Gastrocnemius medialis (tissue), 4 donors: ENCODE data around the gene IL20. TPM values are rescaled to one million over a fixed set of nuclear protein-coding genes. Genes with fewer than 3 reads are reported as not detected.

ENCODE experiments used
- ATAC-seq, 2 donors: fragments of 150-250 bp; one replicate each; pipeline ENCODE4 v1.9.1; 2016
- DNase-seq, 2 donors: peaks; one replicate each; pipeline ENCODE4 v3.0.0-alpha.2; 2019
- H3K27ac ChIP-seq, 4 donors: fragments of 200-600 bp; sonication (generic); 1 replicate in 1 of 4; 2 replicates in 3 of 4; pipeline ENCODE4 v1.5.1; 2016 to 2018; ENCODE audit warnings: mild to moderate bottlenecking in 2 of 4, moderate library complexity in 1 of 4
- H3K27me3 ChIP-seq, 3 donors: fragments of 200-600 bp; sonication (generic) in 2 of 3; 1 replicate in 1 of 3; 2 replicates in 2 of 3; pipeline versions ENCODE4 v1.5.1 to v1.6.0; 2016 to 2019; ENCODE audit warnings: mild to moderate bottlenecking in 1 of 3, moderate library complexity in 1 of 3
- H3K36me3 ChIP-seq, 2 donors: fragments of 200-600 bp; sonication (generic) in 1 of 2; one replicate each; pipeline ENCODE4 v1.5.1; 2017 to 2018
- H3K4me1 ChIP-seq, 2 donors: fragments of 200-600 bp; sonication (generic) in 1 of 2; one replicate each; pipeline ENCODE4 v1.5.1; 2016 to 2017; ENCODE audit warnings: mild to moderate bottlenecking in 2 of 2
- H3K4me3 ChIP-seq, 4 donors: fragments of 200-600 bp; sonication (generic) in 3 of 4; 1 replicate in 1 of 4; 2 replicates in 3 of 4; pipeline ENCODE4 v1.5.1; 2016 to 2019; ENCODE audit warnings: mild to moderate bottlenecking in 2 of 4
- H3K9me3 ChIP-seq, 3 donors: fragments of 200-600 bp; sonication (generic) in 2 of 3; 1 replicate in 1 of 3; 2 replicates in 2 of 3; pipeline ENCODE4 v1.5.1; 2016 to 2019
- CTCF ChIP-seq, 5 experiments: fragments of 450-650 bp in 3 of 5; fragments of 200-600 bp in 2 of 5; sonication (generic) in 2 of 5; IDR thresholded peaks in 4 of 5; conservative IDR thresholded peaks in 1 of 5; 1 replicate in 4 of 5; 2 replicates in 1 of 5; pipeline ENCODE4 v1.5.1; 2016 to 2019; ENCODE audit warnings: antibody characterized with exemption in 5 of 5, mild to moderate bottlenecking in 3 of 5, moderate library complexity in 3 of 5
- POLR2A ChIP-seq, 2 donors: fragments of 450-650 bp; IDR thresholded peaks; one replicate each; pipeline ENCODE4 v1.6.1; 2017; ENCODE audit warnings: antibody characterized with exemption in 2 of 2, mild to moderate bottlenecking in 2 of 2, moderate library complexity in 2 of 2
- in situ Hi-C, 4 donors: fragments of 200-750 bp; cut with MboI; loops; one replicate each; pipeline versions ENCODE4 v1.15.0 to v1.8.0; 2017; ENCODE audit warnings: low sequenced_read_pairs in 4 of 4
- intact Hi-C: fragments of 100-400 bp; cut with DNase I; formaldehyde crosslinking; loops from one replicate; pipeline ENCODE4 v1.15.1; 2023; ENCODE audit warnings: low total_unique reads
- total RNA-seq, 4 donors: library from RNA; depleted of rRNA; stranded (reverse); fragments of >200 nt; gene quantifications; one replicate each; pipeline versions ENCODE4 v1.1.0 to v1.2.3, GENCODE V29; 2016

IL20 gene
- total RNA-seq, 4 donors from 2014 or later = not detected

- in situ Hi-C loops (no loop called here), intact Hi-C loops (no loop called here)
- DNase-seq (no peak), ATAC-seq (no peak)
- H3K4me1 ChIP-seq = no peaks in the 10 kb centered on the region
- H3K27ac ChIP-seq = no peak overlapping the region
- peaks cover 0 to 5% (median 0%) of the 10 kb centered on the region in 3 donors for H3K27me3 ChIP-seq
- TF ChIP-seq CTCF (IDR thresholded peaks at IDR 0.05 in 4 of 5, conservative IDR thresholded peaks at IDR 0.05 in 1 of 5) = no peak
- TF ChIP-seq POLR2A (IDR thresholded peaks at IDR 0.05) = no peak
- no peaks in the 10 kb centered on the region for H3K9me3 ChIP-seq
- H3K36me3 ChIP-seq = no peaks in the 10 kb centered on the region
- H3K4me3 ChIP-seq = no peak overlapping the region
These were observed 35.5 kb upstream of the IL20 start for GRCh38 chr1:206829875-206830274.

- no peak for ATAC-seq
- Histone ChIP-seq H3K36me3 (no peaks in the 10 kb centered on the region), H3K4me3 (no peak overlapping the region), H3K27ac (no peak overlapping the region), H3K27me3 (peaks cover 0 to 7% (median 0%) of the 10 kb centered on the region in 3 donors), H3K9me3 (no peaks in the 10 kb centered on the region), H3K4me1 (no peaks in the 10 kb centered on the region)
- no peak for DNase-seq
- no peak for TF ChIP-seq CTCF (IDR thresholded peaks at IDR 0.05 in 4 of 5, conservative IDR thresholded peaks at IDR 0.05 in 1 of 5)
- TF ChIP-seq POLR2A (IDR thresholded peaks at IDR 0.05) = no peak
- in situ Hi-C loops = no loop called here
- intact Hi-C loops = no loop called here
These were observed 33.8 kb upstream of the IL20 start for GRCh38 chr1:206831650-206832049.

GRCh38 chr1:206832352-206832880 lies 33.0 kb upstream of the IL20 start:
- in situ Hi-C loops = no loop called here

GRCh38 chr1:206833106-206833680 lies 32.2 kb upstream of the IL20 start:
- Histone ChIP-seq H3K4me1 (no peaks in the 10 kb centered on the region), H3K9me3 (no peaks in the 10 kb centered on the region), H3K4me3 (no peak overlapping the region), H3K27me3 (peaks cover 0 to 7% (median 0%) of the 10 kb centered on the region in 3 donors), H3K27ac (no peak overlapping the region), H3K36me3 (no peaks in the 10 kb centered on the region)
- DNase-seq = no peak
- in situ Hi-C loops (no loop called here), intact Hi-C loops (no loop called here)
- no peak for TF ChIP-seq CTCF (IDR thresholded peaks at IDR 0.05 in 4 of 5, conservative IDR thresholded peaks at IDR 0.05 in 1 of 5)
- TF ChIP-seq POLR2A (IDR thresholded peaks at IDR 0.05) = no peak
- no peak for ATAC-seq

More at GRCh38 chr1:206832352-206832880, 33.0 kb upstream of the IL20 start:
- Histone ChIP-seq H3K9me3 (no peaks in the 10 kb centered on the region), H3K27me3 (peaks cover 0 to 7% (median 0%) of the 10 kb centered on the region in 3 donors), H3K27ac (no peak overlapping the region), H3K36me3 (no peaks in the 10 kb centered on the region), H3K4me3 (no peak overlapping the region), H3K4me1 (no peaks in the 10 kb centered on the region)
- intact Hi-C loops = no loop called here
- no peak for TF ChIP-seq CTCF (IDR thresholded peaks at IDR 0.05 in 4 of 5, conservative IDR thresholded peaks at IDR 0.05 in 1 of 5)
- TF ChIP-seq POLR2A (IDR thresholded peaks at IDR 0.05) = no peak
- ATAC-seq = no peak
- DNase-seq = no peak
